RWPE1 (cell line): ENCODE results near the gene HMG20B.

Experiments
- CTCF ChIA-PET: fragments of 350-600 bp; sonication (Branson Sonifier 250); formaldehyde crosslinking; extraction: SDS; loops from one replicate; lab custom pipeline; 2021; lab: Yijun Ruan, JAX
- POLR2A ChIA-PET: fragments of 400-600 bp; formaldehyde crosslinking; extraction: SDS; loops from one replicate; lab custom pipeline; 2020; ENCODE audit warnings: antibody characterized with exemption; ENCODE audit not compliant: low non-redundant PET; lab: Yijun Ruan, JAX
- DNase-seq: peaks from one replicate; pipeline ENCODE4 v3.0.0; 2012; ENCODE audit warnings: low spot score
- H3K27ac ChIP-seq: fragments of 450-650 bp; 2 replicates; pipeline ENCODE4 v1.5.1; 2017
- CTCF ChIP-seq: fragments of 450-650 bp; conservative IDR thresholded peaks from 2 replicates; pipeline ENCODE4 v1.5.1; 2017; ENCODE audit warnings: low read depth, mild to moderate bottlenecking

Gene HMG20B

DNA sequence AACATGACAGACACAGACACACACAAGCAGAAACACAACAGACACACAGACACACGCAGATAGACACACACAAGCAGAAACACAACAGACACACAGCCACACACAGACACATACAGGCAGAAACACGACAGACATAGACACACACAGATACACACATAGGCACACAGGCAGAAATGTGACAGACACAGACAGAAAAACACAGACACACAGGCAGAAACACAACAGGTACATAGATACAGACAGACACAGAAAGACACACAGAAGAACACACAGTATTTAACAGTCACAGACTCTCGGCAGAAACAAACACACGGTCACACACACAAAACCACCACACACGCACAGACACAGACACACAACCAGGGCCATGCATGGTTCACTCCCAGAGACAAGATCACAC is 33.0 kb downstream of the HMG20B start:
- no peak for DNase-seq
- ChIA-PET POLR2A (no interaction called here), CTCF (no interaction called here)
- no peak for TF ChIP-seq CTCF
- H3K27ac ChIP-seq, result no peak overlapping the region

- H3K27ac ChIP-seq, result no peak overlapping the region; the same call in 1 of the 2 replicates
- no peak for TF ChIP-seq CTCF
- POLR2A ChIA-PET, result no interaction called here
- CTCF ChIA-PET, result no interaction called here
- DNase-seq, result no peak
Measured at GRCh38 chr19:3606174-3606689, 33.5 kb downstream of the HMG20B start.

DNA sequence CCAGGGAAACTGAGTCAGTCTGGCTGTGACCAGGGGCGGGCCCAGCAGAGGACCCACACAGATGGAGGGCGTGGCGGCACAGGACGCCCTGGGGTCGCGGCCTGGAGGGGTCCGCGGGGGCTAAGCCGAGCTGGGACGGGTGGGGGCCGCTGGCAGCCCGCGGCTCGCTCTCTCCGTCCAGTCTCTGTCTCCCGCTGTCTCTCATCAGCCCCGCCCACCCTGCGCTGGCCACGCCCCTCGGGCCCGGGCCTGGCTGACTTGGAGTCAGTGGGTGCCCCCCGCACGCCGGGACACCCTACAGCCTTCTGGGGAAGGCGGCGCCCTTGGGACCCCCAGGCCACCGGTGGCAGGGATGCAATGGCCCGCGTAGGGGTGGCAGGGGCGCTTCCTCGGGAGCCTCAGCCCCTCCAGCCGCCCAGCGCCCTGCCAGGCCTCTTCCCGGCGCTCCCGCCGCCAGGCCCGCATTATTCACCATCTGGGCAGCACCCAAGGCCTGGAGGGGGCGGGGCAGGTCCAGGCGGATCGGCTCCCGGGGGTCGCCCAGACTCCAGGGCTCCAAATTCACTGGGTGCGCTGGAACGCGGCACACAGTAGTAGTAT is 34.0 kb downstream of the HMG20B start, which contains the start of gene TBXA2R:
Gene TBXA2R, minus strand, starts transcription at position 186 of the 600 bp plus-strand sequence. CDS start 6,241 bp downstream, outside the sequence.
- ChIA-PET POLR2A (no interaction called here), CTCF (no interaction called here)
- TF ChIP-seq CTCF, result no peak
- DNase-seq, result no peak
- peak within 1 kb of the TSS; percentile 26; the same call in 1 of the 2 replicates for H3K27ac ChIP-seq

DNA sequence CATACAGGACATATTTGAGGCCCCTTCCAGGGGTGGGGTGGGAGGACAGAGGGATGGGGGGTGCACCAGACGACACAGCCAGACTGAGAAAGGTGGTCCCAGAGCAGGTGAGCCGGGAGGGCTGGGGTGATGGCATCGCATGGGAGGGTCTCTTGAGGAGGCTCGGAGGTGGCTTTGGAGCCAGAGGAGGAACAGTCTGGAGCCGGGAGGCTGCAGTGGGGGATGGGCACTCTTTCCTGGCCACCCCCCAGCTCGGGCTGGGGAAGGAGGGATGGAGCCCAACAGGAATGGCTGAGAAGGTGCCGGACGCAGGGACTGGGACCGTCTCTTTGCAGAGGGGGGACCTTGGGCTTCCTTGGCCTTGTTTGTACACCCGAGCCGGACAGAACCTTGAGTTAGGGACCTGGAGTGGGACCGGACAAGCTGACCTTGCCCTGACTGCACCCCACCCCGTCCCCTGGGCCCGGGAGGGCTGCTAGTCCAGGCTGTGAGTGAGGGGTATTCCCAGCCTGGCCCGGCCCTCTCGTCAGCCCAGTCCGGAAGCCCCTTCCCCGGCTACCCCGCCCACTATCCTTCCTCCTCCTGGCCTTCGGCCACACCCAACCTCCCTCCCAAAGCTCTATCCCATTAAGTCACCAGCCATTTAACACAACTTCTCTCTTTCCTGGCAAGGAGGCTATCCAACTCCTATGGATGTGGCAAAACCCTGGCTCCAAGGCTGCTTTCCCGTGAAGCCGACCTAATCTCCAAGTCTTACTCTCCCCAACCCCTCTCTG is 34.7 kb downstream of the HMG20B start:
- POLR2A ChIA-PET, result no interaction called here
- no peak for TF ChIP-seq CTCF
- H3K27ac ChIP-seq, result peak overlapping the region; percentile 26; the same call in 1 of the 2 replicates
- DNase-seq, result no peak
- CTCF ChIA-PET, result interaction anchor here (0.6 kb wide), 1 partner anchor 302 kb away, joined by 3 read pairs; no protein-coding TSS in a partner anchor

GRCh38 chr19:3608079-3608641 is 35.4 kb downstream of the HMG20B start:
- no peak for TF ChIP-seq CTCF
- no peak for DNase-seq
- no peak overlapping the region for H3K27ac ChIP-seq
- CTCF ChIA-PET, result interaction anchor here (0.6 kb wide), 1 partner anchor 303 kb away, joined by 3 read pairs; no protein-coding TSS in a partner anchor
- POLR2A ChIA-PET, result interaction anchor here (0.6 kb wide), 1 partner anchor 70 kb away, joined by 4 read pairs; no protein-coding TSS in a partner anchor

DNA sequence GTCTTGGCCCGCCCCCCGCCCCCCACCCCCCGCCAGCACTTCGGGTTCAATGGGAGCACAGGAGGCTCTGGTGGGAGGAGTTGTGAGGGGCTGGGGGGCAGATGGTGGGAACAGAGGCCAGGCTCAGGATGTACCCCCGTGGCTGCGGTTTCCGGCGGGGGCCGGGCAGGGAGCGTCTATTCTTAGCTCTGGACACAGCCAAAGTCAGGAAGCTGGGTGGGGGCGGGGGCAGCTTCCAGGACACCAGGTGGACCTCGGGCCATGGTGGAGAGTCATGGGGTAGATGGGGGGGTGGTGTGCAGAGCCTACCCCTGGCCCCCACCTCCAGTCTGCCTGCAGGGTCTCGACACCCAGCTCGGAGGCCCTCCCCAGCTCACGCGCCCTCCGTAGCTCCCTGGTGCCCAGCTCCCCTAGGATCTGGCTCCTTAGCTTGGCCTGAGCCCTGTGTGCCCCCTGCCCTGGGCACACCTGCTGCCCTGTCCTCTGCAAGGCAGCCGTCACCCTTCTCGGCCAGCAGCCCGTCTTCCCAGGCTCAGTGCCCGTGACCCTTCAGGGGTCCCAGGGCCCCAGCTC is 36.1 kb downstream of the HMG20B start:
- POLR2A ChIA-PET, result interaction anchor here (0.5 to 0.6 kb wide), 2 partner anchors 71 to 933 kb away, joined by 4 read pairs; no protein-coding TSS in a partner anchor
- H3K27ac ChIP-seq, result no peak overlapping the region

More for the DNA sequence above, 36.1 kb downstream of the HMG20B start:
- TF ChIP-seq CTCF, result no peak
- CTCF ChIA-PET, result no interaction called here
- DNase-seq, result no peak
